Stimulated activated CD4-positive, alpha-beta T cell treated with anti-CD3 and anti-CD28 coated beads, Interleukin-15, amount 100 ng/mL, for 48 hours (primary cell): ENCODE results near the gene GLP2R.

Experiments used
- DNase-seq, 2 donors: peaks; one replicate each; pipeline ENCODE4 v3.0.0-alpha.2; 2020; ENCODE audit warnings: low read depth in 2 of 2

Gene GLP2R

DNA sequence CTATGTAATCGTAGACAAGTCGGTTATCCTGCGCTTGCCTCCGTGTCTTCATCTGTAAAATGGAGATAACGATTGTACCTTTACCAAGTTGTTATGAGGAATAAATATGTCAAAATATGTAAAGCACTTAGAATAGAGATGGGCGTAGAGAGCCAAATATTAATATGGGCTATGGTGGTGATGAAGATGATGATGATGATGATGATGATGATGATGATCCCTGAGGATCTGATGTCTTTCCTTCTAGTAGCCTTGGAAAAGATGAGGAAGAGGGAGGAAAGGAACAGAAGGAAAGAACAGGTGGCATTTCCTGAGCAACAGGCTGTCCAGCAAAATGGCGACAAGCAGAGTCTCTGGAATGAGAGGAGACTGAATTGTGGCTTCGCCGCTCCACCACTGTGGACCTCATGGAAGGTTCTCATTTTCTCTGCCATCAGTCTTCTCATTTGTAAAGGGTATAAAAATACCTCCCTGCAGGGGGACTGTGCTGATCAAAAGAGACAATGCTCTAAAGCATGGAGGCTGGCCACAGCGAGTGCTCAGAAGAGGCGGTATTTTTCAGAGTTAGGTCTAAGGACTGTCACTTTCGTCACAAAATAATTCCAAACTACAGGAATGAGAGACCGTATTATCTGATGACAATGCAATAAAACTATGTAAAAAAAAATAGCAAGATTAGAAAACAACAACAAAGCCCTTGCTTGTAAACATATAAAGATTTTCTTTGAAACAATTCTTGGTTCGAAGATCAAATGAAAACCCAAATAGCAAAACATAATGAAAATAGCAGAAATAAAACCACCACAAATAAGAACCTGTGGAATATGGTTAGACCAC lies 96.5 kb downstream of the GLP2R start:
- no peak for DNase-seq

DNA sequence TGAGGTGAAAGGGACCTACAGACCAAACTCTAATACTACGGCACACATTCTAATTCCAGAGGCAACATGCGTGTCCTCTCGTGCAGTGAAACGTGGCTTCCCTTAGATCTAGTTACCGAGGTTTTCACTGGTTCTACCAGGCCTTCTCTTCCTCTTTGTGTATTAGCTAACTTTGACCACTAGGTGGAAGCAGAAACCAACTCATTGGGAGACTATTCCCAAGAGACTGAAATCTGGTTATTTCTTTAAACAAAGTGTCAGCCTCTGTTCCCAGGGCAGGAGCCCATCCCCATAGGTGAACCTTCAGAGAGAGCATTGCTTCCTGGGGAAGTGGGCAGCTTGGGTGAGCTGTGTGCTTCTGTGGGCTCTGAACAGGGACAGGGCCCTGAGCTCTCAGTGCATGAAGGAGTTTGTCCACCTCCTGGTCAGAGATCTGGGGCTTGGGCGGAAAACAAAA lies 99.0 kb downstream of the GLP2R start:
- DNase-seq = no peak

DNA sequence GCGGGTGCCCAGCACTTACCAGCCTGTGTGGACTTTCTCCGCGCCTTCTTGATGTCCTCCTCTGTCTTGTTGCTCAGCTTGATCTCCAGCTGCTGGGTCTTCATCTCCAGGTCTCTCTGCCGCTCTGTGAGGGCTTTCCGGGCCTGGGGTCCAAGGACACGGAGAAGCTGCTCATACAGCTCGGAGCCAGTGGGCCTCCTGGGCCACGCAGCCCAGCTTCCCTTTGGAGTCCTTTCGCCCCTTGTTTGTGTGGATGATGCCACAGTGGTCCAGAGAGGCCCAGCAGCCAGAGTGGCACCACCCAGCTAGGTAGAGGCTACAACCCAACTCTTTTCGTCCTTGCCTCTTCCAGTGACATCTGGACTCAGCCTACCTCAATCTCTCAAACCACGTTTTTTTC lies 99.7 kb downstream of the GLP2R start:
- no peak for DNase-seq

DNA sequence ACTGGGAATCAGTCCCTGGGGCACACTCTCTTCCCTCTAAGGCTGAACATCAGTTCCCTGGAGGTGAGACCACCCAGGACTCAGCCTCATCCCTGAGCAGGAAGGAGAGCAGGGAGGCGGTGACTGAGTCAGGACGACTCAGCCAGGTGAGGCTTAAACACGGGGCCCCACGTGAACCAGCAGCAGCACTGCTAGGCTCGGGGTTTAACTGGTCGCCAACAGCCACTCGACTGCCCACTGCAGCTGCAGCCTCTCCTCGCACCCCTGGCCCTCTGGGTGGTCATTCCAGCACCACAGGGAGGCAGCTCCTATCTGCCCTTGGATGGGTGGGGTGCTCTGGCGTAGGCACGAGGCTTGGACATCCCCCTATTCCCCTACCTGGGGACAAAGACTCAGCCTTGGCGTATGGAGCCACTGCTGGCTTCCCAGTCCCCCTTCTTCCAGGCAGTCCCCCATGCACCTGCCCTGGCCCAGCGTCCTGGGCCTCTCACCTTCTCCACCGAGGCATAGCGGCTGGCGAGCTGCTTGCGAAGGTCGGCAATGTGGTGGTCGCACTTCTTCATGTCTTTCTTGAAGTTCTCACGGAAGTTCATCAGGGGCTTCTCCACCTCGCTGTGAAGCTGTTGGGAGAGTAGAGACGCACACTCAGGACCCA lies 100.6 kb downstream of the GLP2R start:
- DNase-seq = no peak

DNA sequence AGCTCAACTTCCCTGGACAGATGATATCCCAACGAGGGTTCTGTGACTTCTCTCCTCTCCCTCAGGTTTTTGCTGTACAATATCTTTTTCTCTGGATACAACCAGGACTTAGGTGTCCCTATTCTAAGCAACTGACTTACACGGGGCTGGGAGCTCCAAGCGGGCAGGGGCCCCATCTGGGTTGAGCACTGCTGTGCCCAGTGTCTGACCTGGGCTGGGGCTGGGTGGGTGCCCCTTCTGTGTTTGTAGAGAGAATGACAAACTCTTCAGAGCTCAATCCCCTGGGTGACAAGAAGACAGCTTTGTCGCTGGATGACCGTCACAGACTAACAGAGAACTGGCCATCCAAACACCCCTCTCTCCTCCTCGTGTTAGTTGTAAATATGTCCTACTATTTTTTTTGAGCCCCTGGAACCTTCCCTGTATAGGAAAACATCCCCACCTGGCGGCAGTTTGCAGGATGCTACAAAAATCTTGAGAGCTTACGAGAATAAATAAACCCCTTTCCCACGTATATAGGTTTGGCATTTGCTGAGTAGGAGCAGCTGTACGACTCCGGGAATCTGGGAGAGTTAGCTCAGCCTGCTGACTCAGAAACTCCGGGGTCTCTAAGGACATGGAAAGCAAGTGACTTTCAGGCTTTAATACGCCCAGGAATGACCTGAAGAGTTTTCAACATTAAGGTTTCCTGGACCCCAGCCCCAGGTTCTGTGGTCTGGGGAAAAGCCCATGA lies 103.0 kb downstream of the GLP2R start:
- no peak for DNase-seq

DNA sequence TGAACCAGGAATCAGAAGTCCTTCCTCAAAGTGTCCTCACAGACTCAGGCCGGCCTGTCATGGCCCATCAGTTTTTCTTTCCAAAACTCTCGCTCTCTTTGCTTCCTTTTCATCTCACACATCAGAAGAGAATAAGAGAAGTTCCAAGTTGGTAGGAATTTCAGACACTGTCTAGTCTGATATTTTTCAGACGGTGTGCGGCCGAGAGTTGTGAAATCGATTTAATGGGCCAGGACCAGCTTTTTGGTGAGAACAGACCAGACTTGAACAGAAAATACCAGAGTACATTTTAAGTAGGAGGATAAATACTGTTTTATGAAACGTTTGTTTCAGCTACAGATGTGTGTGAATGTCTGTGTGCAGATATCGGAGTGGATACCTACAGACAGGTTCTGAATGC lies 104.1 kb downstream of the GLP2R start:
- no peak for DNase-seq

DNA sequence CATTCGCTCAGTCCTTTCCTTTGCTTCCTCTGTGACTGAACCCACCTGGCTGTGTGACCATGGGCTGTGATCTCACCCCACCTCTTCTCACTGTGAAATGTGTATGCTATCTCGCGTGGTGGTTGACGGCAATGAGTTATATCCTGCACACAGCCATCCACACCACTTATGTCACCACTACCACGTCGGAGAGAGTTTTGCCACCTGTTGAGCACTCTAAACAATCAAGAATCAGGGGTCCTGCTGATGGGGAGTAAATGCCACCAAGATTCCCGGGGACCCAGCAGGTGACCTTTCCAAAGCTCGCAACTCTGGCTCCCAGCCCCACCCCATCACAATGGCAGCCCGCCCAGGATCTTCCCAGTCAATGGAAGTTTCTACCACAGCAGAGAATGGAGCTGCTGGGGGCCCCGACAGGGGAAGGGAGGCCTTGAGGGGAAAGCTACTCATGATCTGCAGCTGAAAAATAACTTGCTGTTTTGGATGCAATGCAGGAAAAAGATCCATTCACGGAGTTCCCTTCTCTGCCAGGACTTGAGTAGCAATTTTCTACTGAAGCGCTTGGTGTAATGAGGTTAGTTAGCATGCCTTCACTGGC lies 105.5 kb downstream of the GLP2R start:
- DNase-seq = no peak

DNA sequence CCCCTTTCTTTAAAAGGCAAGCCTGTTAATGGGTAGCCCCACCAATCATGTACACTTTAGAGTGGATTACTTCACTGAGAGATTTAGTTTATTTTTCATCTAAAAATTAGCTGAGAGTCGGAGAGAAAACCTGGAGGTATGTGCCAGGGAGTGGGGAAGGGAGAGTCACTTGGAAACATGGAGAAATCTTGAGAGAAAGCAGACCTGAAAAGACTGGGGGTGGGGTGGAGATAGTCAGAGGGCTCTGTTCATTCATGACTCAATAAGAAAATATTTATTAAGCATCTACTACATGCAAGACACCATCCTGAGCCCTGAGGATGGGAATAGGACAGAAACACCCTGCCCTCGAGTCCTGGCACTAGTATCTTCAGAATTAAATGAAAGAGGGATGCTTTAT lies 106.8 kb downstream of the GLP2R start:
- no peak for DNase-seq

DNA sequence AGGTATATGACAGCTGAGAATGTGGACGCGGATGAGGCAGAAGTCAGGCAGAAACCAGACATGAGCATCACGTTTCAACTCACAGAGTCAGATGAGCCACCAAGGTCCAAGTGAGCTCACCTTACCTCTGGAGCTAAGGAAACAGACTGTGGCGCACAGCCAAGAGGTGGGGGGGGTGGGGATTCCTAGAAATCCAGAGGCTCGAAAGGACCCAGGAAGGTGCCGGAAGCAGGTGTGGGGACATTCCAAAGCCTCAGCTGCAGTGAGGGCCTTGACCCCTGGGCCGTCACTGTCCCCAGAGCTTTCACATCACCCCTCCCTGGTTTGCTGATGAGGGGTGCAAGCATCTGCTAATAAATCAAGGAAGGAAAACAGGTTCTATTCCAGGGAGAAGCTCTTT lies 108.6 kb downstream of the GLP2R start:
- DNase-seq = no peak

DNA sequence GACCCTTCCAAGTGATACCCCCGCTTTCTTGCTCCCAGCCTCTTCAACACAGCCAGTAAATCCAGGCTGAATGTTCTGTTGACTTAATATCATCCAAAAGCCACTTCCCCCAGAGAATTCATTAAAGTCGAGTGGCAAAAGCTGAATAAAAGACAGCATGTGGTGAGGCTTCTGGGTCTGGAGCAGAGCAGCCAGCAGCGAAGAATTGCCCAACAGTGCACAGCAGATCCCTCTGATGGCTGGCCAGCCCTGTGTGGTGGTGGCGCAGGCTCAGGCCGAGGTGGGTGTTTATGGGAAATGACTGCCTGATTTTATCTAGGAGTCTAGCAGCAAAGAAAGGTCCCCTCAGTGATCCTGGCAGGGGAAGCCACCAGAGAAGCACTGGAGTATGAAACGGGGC lies 109.7 kb downstream of the GLP2R start:
- DNase-seq = no peak

DNA sequence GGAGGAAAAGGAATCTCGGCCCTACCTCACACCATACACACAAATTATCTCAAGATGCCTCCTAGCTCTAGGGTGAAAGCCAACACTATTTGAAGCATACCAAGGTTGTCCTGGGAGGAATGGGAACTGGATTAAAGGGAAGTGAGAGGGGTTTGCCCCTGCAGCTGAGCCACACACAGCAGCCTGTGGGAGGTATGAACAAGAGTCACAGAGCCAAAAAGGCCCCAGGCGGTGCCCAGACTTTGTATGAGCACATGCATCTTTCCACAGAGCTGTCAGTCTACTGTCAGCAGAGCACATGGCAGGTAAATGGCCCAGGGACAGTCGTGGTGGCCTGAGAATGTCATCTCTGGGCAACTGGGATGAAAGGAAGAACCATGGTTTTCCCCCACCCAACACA lies 110.4 kb downstream of the GLP2R start:
- DNase-seq = no peak

DNA sequence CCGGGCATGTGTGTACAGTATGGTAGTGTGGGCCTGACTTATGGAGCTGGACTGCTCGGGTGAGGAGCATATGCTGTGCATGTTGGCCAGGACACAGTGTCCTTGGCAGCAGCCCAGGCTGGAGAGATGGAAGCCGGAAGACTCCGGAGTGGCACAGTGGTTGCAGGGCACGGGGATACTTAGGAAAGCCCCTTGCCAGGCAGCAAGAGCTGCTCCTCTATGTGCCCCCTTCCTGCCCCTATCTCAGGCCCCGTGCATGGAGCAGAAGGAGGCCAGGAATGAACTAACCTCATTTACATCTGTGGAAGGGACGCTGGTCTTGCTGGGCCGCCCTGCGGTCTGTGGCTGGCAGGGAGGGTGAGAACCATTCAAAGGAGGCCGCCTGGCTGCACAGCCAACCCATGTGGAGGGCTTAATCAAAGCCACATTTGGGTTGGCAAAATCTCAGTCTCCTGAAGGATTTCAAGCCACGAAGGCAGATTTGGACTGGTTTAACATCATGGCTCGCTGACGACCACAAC lies 111.6 kb downstream of the GLP2R start:
- DNase-seq = no peak

DNA sequence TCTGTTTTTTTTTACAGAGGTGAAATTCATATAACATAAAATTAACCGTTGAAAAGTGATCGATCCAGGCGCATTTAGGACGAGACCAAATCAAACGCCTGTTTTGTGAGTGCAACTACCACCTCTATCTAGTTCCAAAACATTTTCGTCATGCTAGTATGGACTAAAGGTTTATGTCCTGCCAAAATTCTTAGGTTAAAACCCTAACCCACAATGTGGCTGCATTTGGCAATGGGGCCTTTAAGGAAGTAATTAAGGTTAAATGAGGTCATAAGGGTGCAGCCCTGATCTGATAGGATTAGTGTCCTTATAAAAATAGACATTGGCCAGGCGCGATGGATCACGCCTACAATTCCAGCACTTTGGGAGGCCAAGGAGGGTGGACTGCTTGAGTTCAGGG lies 112.2 kb downstream of the GLP2R start:
- DNase-seq = no peak

DNA sequence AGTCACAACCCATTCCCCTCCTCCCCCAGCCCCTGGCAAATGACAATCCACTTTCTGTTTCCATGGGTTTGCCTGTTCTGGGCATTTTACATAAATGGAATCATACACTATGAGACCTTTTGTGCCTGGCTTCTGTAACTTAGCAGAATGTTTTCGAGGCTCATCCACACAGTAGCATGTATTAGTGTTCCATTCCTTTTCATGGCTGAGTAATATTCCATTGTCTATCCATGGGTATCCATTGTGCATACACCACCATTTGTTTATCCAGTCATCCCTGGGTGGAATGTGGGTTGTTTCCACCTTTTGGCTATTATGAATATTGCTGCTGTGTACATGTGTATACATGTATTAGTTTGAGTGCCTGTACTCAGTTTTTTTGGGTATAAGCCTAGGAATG lies 113.0 kb downstream of the GLP2R start:
- no peak for DNase-seq

DNA sequence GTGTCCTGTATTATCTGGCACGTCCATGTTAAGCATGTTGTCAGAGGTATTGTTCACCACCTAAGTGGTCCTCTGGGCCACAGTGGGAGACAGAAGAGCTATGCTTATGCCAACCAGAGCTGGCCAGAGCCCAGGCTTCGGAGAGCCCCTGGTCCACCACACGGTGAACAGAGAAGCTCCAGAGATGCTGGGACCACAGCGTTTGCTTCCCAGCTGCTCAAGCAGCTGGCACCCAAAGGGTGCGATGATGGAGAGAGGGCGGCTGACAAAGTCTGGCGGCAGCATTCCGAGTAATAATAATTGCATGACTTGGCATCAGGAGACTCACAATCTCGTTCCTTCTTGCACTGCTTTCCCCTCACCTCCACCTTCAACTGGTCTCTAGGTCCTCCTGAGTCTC lies 115.1 kb downstream of the GLP2R start:
- no peak for DNase-seq

DNA sequence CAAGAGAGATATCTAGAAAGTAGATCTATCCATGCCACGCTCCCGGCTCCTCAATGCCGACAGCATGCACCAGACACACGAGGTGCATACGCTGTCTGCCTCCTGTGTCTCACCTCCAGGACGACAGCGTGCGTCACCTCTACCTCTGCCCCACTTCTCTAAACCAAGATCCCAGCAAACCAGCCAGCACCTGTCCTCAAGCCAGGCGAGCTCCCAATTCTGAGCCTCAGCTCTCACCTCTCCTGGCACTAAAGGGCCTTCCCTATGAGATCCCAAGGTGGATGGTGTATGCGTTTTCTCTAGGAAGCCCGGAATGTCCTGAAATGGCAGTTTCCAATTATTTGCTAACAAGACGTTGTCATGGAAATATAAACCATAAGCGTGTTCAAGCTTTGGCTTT lies 115.6 kb downstream of the GLP2R start:
- no peak for DNase-seq
